Activated naive CD8-positive, alpha-beta T cell treated with anti-CD3 and anti-CD28 coated beads, Interleukin-2, amount 50 U/mL, for 16 hours (primary cell): ENCODE results near the gene DBR1.
A peak's percentile ranks its signal among the peaks of the same experiment; 100 is the strongest.

ENCODE experiments used
- DNase-seq: peaks from one replicate; pipeline ENCODE4 v3.0.0-alpha.2; 2020; ENCODE audit warnings: low read depth, low spot score

Gene DBR1

GRCh38 chr3:138174421-138175131, at the start of gene DBR1:
DBR1 (minus strand) TSS chr3:138174921; CDS start chr3:138174795, 126 bp downstream.
- peak; percentile 41 for DNase-seq

- DNase-seq: no peak
These were observed 48.2 kb upstream of the DBR1 start for GRCh38 chr3:138222942-138223287.

- no peak for DNase-seq
These were observed 47.6 kb upstream of the DBR1 start for GRCh38 chr3:138222131-138222941.

DNA sequence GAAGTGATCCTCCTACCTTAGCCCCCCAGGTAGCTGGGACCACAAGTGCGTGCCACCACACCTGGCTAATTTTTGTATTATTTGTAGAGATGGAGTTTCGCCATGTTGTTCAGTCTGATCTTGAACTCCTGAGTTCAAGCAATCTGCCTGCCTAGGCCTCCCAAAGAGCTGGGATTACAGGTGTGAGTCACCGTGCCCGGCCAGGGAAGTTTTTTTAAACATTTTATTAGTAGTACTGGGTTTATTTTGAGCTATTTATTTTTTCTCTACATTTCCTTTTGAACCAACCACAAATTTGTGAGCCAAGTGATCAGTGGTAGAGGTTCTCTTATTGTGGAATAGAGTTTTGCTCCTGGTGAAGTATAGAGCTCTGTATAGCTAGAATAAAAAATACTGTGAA, 46.1 kb upstream of the DBR1 start:
- no peak for DNase-seq

- DNase-seq: no peak
These were observed 45.5 kb upstream of the DBR1 start for GRCh38 chr3:138220242-138220641.

- DNase-seq: no peak
These were observed 44.5 kb upstream of the DBR1 start for GRCh38 chr3:138219255-138219654.

DNA sequence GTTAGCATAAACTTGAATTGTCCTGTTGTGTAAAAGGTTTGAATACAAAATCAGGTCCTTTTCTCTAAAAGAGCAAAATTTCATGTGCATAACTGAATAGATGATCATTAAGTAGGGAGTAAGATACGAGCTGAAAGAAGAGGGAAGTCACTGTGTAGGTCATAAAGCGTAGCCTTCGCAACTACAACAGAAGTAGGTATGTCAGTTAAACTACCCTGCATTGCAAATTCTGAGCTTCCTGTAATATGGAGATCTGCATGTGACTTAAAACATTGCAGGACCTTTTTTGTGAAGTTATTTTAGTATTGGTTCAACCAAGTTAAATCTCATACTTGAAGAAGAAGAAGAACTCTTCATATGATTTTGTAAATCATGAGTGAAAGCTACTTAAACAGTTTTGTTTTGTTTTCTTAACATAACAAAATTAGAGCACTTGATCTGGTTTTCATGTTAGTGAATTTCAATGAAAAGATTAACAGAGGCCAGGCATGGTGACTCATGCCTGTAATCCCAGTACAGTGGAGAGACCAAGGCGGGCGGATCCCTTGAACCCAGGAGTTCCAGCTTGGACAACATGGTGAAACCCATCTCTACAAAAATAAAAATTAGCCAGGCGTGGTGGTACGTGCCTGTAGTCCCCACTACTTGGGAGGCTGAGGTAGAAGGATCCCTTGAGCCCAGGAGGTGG, 38.8 kb upstream of the DBR1 start:
- no peak for DNase-seq

- no peak for DNase-seq
These were observed 35.8 kb upstream of the DBR1 start for GRCh38 chr3:138210528-138210927.

GRCh38 chr3:138206196-138206595, 31.5 kb upstream of the DBR1 start:
- no peak for DNase-seq

- no peak for DNase-seq
These were observed 30.8 kb upstream of the DBR1 start for GRCh38 chr3:138205527-138205926.

DNA sequence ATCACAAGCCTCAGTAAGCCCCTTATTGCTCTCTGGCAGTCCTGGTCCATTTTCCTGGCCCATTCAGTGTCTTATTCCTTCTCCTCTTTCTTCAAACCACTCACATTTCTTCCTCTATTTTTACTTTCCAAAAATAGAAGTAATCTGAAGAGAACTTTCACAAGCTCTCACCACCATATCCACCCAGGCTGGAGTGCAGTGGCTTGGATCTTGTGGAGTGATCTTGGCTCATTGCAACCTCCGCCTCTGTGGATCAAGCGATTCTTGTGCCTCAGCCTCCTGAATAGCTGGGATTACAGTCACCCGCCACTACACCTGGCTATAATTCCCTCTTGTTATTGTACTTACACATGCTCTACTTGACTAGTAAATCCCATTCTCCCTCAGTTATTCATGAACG, 29.2 kb upstream of the DBR1 start:
- DNase-seq: no peak

GRCh38 chr3:138202945-138203701, 28.4 kb upstream of the DBR1 start:
- no peak for DNase-seq

DNA sequence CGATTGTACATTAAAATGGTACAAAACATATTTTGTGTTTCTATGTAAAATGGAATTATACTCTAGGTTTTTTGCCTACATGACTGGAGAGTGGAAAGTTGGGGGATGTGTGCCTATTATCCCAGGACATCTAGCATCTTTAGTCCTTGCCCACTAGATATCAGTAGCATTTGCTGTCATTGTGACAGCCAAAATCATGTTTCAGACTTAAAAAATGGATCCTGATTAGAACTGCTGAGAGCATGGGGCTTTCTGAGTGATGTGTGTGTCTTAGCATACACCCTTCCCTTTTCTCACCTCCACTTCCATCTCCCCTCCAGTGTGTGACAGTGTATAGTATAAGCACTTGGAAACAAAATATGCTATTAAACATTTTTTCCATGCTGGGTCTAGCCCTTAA, 25.7 kb upstream of the DBR1 start:
- DNase-seq: no peak

GRCh38 chr3:138199851-138200250, 25.1 kb upstream of the DBR1 start:
- DNase-seq: no peak

DNA sequence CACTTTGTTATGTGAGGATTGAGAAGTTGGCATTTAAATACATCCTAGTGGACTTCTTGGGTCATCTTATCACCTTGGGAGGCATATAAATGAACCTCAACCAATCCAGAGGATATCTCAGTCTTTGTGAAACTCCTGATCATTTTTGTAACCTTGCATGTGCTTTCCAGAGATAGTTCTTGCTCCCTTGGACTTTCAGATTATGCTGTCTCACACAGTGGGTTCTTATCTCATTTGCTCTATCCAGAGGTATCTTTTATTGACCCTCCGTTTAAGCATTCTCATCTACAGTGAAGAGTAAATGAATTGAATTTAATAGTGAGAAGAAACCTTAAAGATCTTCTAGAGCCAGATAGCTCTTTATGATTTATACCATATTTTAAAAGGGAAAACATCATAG, 22.8 kb upstream of the DBR1 start:
- no peak for DNase-seq

GRCh38 chr3:138197058-138197457, 22.3 kb upstream of the DBR1 start:
- no peak for DNase-seq

DNA sequence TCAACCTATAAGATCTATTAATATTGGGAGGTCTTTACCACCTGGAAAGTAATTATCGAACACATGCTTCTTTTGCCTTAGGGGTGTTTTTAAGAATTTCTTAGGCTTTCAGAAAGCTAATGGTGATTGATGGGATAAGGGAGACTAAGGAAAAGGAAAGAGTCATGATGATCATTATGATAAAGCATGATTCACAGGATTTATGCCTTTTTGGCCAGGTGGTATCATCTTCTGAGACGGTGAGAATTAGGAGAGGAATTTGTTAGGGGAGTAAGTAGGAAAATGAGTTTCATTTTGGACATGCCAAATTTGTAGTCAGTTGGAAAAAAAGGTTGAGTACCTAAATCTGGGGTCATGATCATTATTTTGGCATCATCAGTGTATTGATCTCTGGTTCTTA, 21.3 kb upstream of the DBR1 start:
- DNase-seq: no peak

DNA sequence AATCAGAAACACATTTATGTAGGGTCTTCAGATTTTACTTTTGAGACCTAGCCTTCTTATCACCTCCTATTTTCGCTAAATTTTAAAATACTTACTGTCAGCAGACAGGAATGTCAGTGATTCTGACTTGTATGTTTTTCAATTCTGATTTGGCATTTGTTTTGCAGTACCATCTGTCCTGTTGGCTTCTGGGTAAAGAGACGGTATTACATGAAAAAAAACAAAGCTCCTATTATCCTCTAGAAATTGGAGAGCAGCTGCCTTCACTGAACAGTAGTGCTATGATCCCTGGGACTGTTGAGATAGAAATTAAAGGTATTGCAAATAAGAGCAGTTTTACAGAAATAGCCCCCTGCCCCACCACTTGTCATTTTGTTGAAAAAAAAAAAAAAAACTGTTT, 20.8 kb upstream of the DBR1 start:
- no peak for DNase-seq

DNA sequence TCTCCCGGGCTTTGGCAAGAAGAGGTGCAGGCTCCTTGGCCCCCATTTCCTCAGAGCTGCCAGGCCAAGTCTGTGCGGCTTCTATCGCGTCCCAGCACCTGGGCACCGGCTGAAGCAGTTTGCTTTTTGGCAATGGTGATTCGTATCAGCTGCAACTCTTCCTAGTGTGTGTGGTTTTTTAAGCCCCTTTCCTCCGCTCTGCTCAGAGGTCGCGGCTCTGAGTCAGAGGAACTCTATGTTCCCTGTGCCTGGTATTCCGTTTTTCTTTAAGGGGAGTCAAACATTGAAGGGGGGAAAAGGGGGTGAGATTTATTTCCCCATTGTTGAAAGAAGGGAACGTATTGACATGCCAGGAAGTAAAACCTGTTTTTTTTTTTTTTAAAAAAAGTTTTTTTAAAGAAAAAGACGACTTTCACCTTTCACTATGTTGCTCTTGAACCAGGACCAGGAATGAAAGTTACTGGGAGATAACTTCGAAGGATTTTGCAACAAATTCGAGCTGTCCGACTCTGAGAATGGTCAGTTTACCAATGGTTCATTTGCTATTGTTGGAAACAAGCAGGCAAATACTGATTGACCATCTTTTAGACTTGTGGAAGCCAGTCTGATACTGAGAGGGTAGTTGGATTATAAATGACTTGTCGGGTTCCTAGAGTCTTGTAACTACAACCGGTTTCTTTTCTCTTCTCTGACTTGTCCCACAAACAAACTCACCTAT, 13.5 kb upstream of the DBR1 start:
- DNase-seq: no peak

DNA sequence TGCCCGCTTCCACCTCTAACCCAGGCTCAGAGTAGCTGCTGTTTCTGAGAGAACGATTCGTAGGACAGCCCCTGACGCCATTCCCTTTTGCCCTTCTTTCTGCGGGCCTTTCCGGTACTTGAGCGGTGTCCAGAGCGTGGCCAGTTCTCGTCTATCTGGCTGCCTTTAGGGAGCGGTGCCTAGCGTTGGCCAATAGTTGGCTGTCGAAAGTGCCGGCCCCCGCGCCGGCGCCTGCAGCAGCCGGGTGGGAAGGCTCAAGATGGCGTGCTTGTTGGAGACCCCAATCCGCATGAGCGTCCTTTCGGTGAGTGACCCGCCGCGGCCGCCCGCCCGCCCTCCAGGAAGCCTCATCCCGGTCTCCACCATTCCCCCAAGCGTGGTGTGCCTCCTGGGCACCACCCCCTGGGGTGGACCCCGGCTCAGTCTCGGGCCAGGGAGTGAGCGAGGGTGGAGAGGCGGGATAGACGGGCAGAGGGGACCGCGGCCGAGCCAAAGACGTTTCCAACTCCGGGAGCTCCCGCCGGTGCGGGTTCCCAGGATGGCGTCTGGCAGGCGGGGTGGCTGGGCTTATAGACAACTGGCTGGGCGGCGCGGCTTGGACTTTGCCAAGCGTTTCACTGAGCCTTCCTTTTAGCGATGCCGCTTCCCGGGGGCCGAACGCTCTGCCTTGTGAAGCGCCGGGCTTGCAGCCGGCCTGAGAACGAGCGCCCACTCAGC, 12.7 kb upstream of the DBR1 start, which contains the start of gene ARMC8:
Gene ARMC8 (plus strand): TSS at position 6 of the 717 bp plus-strand sequence. CDS start 254 bp downstream, at position 260.
- peak; percentile 9 for DNase-seq
